HepG2 (cell line): Measurements from ENCODE around the gene PTPRO.
A peak's percentile ranks its signal among the peaks of the same experiment; 100 is the strongest.

Source experiments
- CREM ChIP-seq, 2 experiments: sonication (generic) in 1 of 2; formaldehyde crosslinking in 1 of 2; IDR thresholded peaks; 2 replicates each; pipeline versions ENCODE4 v1.4.0 to v1.6.1; 2016 to 2020; ENCODE audit warnings: antibody characterized with exemption in 1 of 2, mild to moderate bottlenecking in 1 of 2, missing genetic modification reagents in 1 of 2
- FOXM1 ChIP-seq: sonication (generic); formaldehyde crosslinking; IDR thresholded peaks from 2 replicates; pipeline ENCODE4 v1.5.0; 2020; ENCODE audit warnings: missing genetic modification reagents
- FOXP1 ChIP-seq, 2 experiments: fragments of 450-650 bp in 1 of 2; IDR thresholded peaks; 2 replicates each; pipeline ENCODE4 v1.6.1; 2017 to 2018; ENCODE audit warnings: antibody characterized with exemption in 1 of 2
- HOXA7 ChIP-seq: sonication (generic); formaldehyde crosslinking; IDR thresholded peaks from 2 replicates; pipeline ENCODE4 v1.8.1; 2022; ENCODE audit warnings: mild to moderate bottlenecking, missing genetic modification reagents, moderate library complexity
- POLR2AphosphoS2 ChIP-seq: IDR thresholded peaks from 2 replicates; pipeline ENCODE4 v1.6.1; 2011; ENCODE audit warnings: low read depth, low read length, improper control_type of control experiment
- REL ChIP-seq: sonication (generic); formaldehyde crosslinking; conservative IDR thresholded peaks from 2 replicates; pipeline ENCODE4 v1.8.0; 2022; ENCODE audit warnings: mild to moderate bottlenecking, missing genetic modification reagents, moderate library complexity
- TCF7 ChIP-seq: sonication (generic); IDR thresholded peaks from 2 replicates; pipeline ENCODE4 v1.6.1; 2016; ENCODE audit warnings: antibody characterized with exemption, low read depth
- ZNF3 ChIP-seq: IDR thresholded peaks from 2 replicates; pipeline ENCODE4 v1.7.0; 2017; ENCODE audit warnings: inconsistent platforms
- ZNF451 ChIP-seq: sonication (generic); formaldehyde crosslinking; IDR thresholded peaks from 2 replicates; pipeline ENCODE4 v1.5.0; 2020; ENCODE audit warnings: mild to moderate bottlenecking, missing genetic modification reagents
- ZSCAN30 ChIP-seq: sonication (generic); formaldehyde crosslinking; IDR thresholded peaks from 2 replicates; pipeline ENCODE4 v1.5.0; 2020; ENCODE audit warnings: mild to moderate bottlenecking, missing genetic modification reagents
- TF ChIP-seq, protein P1 (sequence below): sonication (generic); formaldehyde crosslinking; IDR thresholded peaks from 2 replicates; pipeline ENCODE4 v1.8.0; 2022; ENCODE audit warnings: missing genetic modification reagents, low read depth, mild to moderate bottlenecking, borderline replicate concordance
- TF ChIP-seq, protein P2 (sequence below), 2 experiments: sonication (generic) in 1 of 2; formaldehyde crosslinking in 1 of 2; IDR thresholded peaks; 2 replicates each; pipeline versions ENCODE4 v1.5.1 to v1.6.1; 2011 to 2020; ENCODE audit warnings: borderline replicate concordance in 1 of 2, low read depth in 1 of 2, low read length in 1 of 2, mild to moderate bottlenecking in 1 of 2, missing genetic modification reagents in 1 of 2, moderate library complexity in 1 of 2
- TF ChIP-seq, protein P3 (sequence below): IDR thresholded peaks from 2 replicates; pipeline ENCODE4 v1.6.1; 2012; ENCODE audit warnings: inconsistent platforms
- TF ChIP-seq, protein P4 (sequence below): sonication (generic); formaldehyde crosslinking; IDR thresholded peaks from 2 replicates; pipeline ENCODE4 v1.5.0; 2020; ENCODE audit warnings: mild to moderate bottlenecking, missing genetic modification reagents, moderate library complexity

DNA sequence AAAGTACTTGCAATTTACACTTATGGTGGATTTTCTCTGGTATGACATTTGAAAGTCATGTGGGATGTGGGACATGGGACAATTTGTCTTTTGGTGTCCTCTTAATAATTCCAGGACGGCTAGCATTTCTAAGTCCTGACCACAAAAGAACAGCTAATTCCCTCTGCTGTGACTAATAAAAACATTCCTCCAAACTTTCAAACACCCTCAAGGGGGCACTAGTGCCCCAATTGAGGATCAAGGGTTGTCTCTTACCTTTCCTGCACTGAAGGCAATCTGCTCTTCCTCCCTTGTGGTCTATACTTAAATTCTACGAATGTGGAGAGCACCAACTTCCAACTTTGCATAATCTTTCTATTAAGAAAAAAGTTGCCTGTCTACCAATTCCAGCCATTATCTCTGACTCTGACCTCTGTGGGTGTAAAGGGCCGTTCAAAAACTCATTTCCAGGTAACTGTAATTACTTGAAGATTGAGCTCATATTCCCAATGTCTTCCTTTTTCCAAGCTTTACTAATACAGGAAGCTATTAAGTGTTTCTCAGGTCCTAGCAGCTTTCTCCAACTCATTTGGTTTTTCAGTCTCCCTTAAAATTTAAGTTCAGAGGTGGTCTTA lies 210.2 kb downstream of the PTPRO start:
- TF ChIP-seq, protein P1, sequence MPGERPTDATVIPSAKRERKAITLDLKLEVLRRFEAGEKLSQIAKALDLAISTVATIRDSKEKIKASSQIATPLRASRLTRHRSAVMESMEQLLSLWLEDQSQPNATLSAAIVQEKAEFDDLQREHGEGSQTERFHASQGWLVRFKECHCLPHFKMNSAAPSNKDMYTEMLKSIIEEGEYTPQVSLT (CRISPR knock-in tag) = no peak
- TF ChIP-seq ZNF451 (CRISPR knock-in tag) (no peak), FOXM1 (CRISPR knock-in tag) (no peak), HOXA7 (CRISPR knock-in tag) (no peak), ZNF3 (CRISPR knock-in tag) (no peak), ZSCAN30 (no peak), REL (CRISPR knock-in tag) (no peak), FOXP1 (IDR thresholded peaks at IDR 0.05) (no peak), FOXP1 (CRISPR knock-in tag; IDR thresholded peaks at IDR 0.05) (no peak), CREM (IDR thresholded peaks at IDR 0.05) (no peak), CREM (CRISPR knock-in tag; IDR thresholded peaks at IDR 0.05) (no peak), POLR2AphosphoS2 (no peak), TCF7 (no peak)
- TF ChIP-seq, protein P2, sequence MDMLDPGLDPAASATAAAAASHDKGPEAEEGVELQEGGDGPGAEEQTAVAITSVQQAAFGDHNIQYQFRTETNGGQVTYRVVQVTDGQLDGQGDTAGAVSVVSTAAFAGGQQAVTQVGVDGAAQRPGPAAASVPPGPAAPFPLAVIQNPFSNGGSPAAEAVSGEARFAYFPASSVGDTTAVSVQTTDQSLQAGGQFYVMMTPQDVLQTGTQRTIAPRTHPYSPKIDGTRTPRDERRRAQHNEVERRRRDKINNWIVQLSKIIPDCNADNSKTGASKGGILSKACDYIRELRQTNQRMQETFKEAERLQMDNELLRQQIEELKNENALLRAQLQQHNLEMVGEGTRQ (IDR thresholded peaks at IDR 0.05; ENCODE audit: low read depth, low read length) = no peak
- TF ChIP-seq, protein P2 (CRISPR knock-in tag; IDR thresholded peaks at IDR 0.05; ENCODE audit: borderline replicate concordance) = no peak
- TF ChIP-seq, protein P3, sequence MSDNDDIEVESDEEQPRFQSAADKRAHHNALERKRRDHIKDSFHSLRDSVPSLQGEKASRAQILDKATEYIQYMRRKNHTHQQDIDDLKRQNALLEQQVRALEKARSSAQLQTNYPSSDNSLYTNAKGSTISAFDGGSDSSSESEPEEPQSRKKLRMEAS = no peak
- TF ChIP-seq, protein P4, sequence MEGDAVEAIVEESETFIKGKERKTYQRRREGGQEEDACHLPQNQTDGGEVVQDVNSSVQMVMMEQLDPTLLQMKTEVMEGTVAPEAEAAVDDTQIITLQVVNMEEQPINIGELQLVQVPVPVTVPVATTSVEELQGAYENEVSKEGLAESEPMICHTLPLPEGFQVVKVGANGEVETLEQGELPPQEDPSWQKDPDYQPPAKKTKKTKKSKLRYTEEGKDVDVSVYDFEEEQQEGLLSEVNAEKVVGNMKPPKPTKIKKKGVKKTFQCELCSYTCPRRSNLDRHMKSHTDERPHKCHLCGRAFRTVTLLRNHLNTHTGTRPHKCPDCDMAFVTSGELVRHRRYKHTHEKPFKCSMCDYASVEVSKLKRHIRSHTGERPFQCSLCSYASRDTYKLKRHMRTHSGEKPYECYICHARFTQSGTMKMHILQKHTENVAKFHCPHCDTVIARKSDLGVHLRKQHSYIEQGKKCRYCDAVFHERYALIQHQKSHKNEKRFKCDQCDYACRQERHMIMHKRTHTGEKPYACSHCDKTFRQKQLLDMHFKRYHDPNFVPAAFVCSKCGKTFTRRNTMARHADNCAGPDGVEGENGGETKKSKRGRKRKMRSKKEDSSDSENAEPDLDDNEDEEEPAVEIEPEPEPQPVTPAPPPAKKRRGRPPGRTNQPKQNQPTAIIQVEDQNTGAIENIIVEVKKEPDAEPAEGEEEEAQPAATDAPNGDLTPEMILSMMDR = peak; percentile 74
